BJ (cell line): ENCODE results near the gene GPR141. TPM values are rescaled to one million over a fixed set of nuclear protein-coding genes. Genes with fewer than 3 reads are reported as not detected.

Experiments used
- CTCF ChIA-PET: fragments of 350-600 bp; formaldehyde crosslinking; extraction: SDS; loops from one replicate; lab custom pipeline; 2021; ENCODE audit warnings: antibody characterized with exemption, inconsistent platforms; lab: Yijun Ruan, JAX
- POLR2A ChIA-PET: fragments of 300-600 bp; sonication (Branson Sonifier 250); formaldehyde crosslinking; extraction: SDS; loops from one replicate; lab custom pipeline; 2021; ENCODE audit warnings: antibody characterized with exemption; lab: Charles Lee
- DNase-seq: peaks from one replicate; pipeline ENCODE4 v3.0.0-alpha.2; 2011; ENCODE audit warnings: low read depth
- H3K27me3 ChIP-seq: 2 replicates; pipeline ENCODE4 v1.6.0; 2011; ENCODE audit warnings: low read length; ENCODE audit not compliant: control insufficient read depth, insufficient read depth
- H3K36me3 ChIP-seq: 2 replicates; pipeline ENCODE4 v1.5.1; 2011; ENCODE audit warnings: low read length; ENCODE audit not compliant: control insufficient read depth, insufficient read depth
- H3K4me3 ChIP-seq: 2 replicates; pipeline ENCODE4 v1.5.1; 2011; ENCODE audit warnings: low read depth, mild to moderate bottlenecking, control low read depth, low read length
- CTCF ChIP-seq: IDR thresholded peaks from 2 replicates; pipeline ENCODE4 v1.5.1; 2011; ENCODE audit warnings: low read depth, mild to moderate bottlenecking, control low read depth, inconsistent platforms, low read length, moderate library complexity; ENCODE audit not compliant: insufficient read depth
- polyA minus RNA-seq: library from RNA; depleted of rRNA, polyadenylated mRNA; stranded (reverse); fragments of >200 nt; gene quantifications from 2 replicates; pipeline ENCODE4 v1.2.3, GENCODE V29; 2011; rRNA and poly(A)+ RNA removed
- polyA plus RNA-seq: library from polyadenylated mRNA; depleted of rRNA; stranded (reverse); fragments of >200 nt; gene quantifications from 2 replicates; pipeline ENCODE4 v1.2.3, GENCODE V29; 2011; rRNA removed

The GPR141 gene
- polyA plus RNA-seq (not detected in 2 replicates), polyA minus RNA-seq (not detected in 2 replicates)

- Histone ChIP-seq H3K4me3 (no peak within 1 kb of the TSS), H3K27me3 (no peaks in the 10 kb centered on the region), H3K36me3 (no peaks in the 10 kb centered on the region)
- ChIA-PET POLR2A (no interaction called here), CTCF (no interaction called here)
- no peak for TF ChIP-seq CTCF
- no peak for DNase-seq
Observed at GRCh38 chr7:37683246-37684120, at the start of gene GPR141. TSS of gene GPR141 (plus strand) at chr7:37683766. CDS start at chr7:37740394, 56,628 bp downstream.

GRCh38 chr7:37635346-37635745, 48.2 kb upstream of the GPR141 start:
- H3K4me3 ChIP-seq = no peak overlapping the region
- ChIA-PET CTCF (no interaction called here), POLR2A (no interaction called here)
- DNase-seq = no peak
- no peaks in the 10 kb centered on the region for H3K27me3 ChIP-seq
- no peak for TF ChIP-seq CTCF
- no peaks in the 10 kb centered on the region for H3K36me3 ChIP-seq

GRCh38 chr7:37642028-37642540, 41.5 kb upstream of the GPR141 start:
- H3K4me3 ChIP-seq = no peak overlapping the region
- no peak for DNase-seq
- POLR2A ChIA-PET = no interaction called here
- CTCF ChIA-PET = no interaction called here
- TF ChIP-seq CTCF = no peak
- H3K27me3 ChIP-seq = no peaks in the 10 kb centered on the region
- H3K36me3 ChIP-seq = no peaks in the 10 kb centered on the region

- CTCF ChIA-PET = interaction anchor here (0.5 kb wide), 1 partner anchor 1138 kb away, joined by 3 read pairs; no protein-coding TSS in a partner anchor
- DNase-seq = no peak
- POLR2A ChIA-PET = no interaction called here
- no peak for TF ChIP-seq CTCF
- Histone ChIP-seq H3K4me3 (no peak overlapping the region), H3K27me3 (no peaks in the 10 kb centered on the region), H3K36me3 (no peaks in the 10 kb centered on the region)
Observed at GRCh38 chr7:37643876-37644275, 39.7 kb upstream of the GPR141 start.

- H3K4me3 ChIP-seq = no peak overlapping the region
- POLR2A ChIA-PET = no interaction called here
- H3K36me3 ChIP-seq = no peaks in the 10 kb centered on the region
- DNase-seq = no peak
- no peaks in the 10 kb centered on the region for H3K27me3 ChIP-seq
- no peak for TF ChIP-seq CTCF
- CTCF ChIA-PET = no interaction called here
Observed at GRCh38 chr7:37645282-37646050, 38.1 kb upstream of the GPR141 start.
